LNCAP (cell line): ENCODE measurements around the gene SLC16A11.

ENCODE experiments used
- TF ChIP-seq, protein P1 (sequence below): fragments of 450-650 bp; IDR thresholded peaks from 2 replicates; pipeline ENCODE4 v1.5.1; 2017; ENCODE audit warnings: mild to moderate bottlenecking

SLC16A11 gene

DNA sequence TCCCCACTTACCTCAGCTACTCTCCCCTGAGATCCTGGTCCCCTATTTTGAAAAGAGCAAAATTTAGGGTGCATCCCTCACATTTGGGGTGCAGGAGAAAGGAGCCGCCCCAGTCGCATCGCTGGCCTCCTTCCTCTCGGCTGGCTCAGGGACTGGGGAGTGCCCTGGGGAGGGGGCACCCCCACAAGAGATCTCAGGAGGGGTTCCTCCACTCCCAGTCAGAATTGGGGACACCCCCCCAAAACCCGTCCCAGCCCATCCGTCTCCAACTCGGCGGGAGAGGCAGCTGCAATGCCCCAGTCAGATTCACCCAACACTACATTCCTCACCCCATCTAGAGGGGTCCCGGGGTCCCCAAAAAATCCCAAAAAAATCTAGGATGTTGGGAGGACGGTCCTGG, 24.5 kb downstream of the SLC16A11 start:
- TF ChIP-seq, protein P1, sequence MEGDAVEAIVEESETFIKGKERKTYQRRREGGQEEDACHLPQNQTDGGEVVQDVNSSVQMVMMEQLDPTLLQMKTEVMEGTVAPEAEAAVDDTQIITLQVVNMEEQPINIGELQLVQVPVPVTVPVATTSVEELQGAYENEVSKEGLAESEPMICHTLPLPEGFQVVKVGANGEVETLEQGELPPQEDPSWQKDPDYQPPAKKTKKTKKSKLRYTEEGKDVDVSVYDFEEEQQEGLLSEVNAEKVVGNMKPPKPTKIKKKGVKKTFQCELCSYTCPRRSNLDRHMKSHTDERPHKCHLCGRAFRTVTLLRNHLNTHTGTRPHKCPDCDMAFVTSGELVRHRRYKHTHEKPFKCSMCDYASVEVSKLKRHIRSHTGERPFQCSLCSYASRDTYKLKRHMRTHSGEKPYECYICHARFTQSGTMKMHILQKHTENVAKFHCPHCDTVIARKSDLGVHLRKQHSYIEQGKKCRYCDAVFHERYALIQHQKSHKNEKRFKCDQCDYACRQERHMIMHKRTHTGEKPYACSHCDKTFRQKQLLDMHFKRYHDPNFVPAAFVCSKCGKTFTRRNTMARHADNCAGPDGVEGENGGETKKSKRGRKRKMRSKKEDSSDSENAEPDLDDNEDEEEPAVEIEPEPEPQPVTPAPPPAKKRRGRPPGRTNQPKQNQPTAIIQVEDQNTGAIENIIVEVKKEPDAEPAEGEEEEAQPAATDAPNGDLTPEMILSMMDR, result no peak

DNA sequence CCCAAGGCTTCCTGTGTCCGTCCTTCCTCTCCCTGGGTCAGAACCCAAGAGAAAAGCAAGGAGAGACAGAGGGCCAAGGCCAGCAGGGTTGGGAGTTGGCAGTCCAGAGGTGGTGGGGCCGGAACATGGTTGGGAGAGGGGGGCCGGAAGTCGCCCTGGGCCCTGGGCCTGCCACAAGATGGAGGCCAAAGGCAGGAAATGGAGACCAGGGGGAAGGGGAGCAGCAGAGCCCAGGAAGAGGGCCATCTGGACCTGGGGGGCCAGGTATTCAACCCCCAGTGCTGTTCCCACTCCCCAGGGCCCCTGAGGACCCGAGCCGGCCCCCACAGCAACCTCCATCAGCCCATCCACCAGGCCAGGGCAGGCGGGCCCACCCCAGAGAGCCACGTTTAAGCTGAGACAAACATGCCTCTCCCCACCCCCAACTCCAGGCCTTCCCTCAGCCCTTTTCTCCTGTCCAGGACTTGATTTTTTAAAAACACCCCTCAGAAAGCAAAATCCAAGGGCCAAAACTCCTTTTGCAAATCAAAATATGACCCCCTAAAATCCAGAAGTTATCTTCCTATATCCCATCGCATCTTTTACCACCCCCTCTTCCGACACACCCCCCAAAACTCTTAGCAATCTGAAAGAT, 25.4 kb downstream of the SLC16A11 start:
- TF ChIP-seq, protein P1, result no peak

DNA sequence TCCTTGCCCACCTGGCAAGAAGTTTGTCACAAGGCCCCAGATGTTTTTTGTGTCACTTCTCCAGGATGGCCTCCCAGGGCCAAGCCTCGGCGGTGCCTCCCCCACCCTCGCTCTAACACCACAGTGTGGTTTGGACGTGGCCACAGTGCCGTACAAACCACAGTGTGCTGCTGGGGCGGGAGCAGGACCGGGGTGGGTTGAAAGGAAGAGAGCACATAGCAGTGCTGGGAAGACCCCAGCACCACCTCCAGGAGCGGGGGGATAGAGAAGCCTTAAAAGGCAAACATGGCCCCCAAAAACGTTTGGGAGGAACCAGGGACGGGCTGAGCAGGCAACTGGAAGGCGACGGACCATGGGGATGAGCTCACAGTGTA, 26.1 kb downstream of the SLC16A11 start:
- TF ChIP-seq, protein P1, result no peak

DNA sequence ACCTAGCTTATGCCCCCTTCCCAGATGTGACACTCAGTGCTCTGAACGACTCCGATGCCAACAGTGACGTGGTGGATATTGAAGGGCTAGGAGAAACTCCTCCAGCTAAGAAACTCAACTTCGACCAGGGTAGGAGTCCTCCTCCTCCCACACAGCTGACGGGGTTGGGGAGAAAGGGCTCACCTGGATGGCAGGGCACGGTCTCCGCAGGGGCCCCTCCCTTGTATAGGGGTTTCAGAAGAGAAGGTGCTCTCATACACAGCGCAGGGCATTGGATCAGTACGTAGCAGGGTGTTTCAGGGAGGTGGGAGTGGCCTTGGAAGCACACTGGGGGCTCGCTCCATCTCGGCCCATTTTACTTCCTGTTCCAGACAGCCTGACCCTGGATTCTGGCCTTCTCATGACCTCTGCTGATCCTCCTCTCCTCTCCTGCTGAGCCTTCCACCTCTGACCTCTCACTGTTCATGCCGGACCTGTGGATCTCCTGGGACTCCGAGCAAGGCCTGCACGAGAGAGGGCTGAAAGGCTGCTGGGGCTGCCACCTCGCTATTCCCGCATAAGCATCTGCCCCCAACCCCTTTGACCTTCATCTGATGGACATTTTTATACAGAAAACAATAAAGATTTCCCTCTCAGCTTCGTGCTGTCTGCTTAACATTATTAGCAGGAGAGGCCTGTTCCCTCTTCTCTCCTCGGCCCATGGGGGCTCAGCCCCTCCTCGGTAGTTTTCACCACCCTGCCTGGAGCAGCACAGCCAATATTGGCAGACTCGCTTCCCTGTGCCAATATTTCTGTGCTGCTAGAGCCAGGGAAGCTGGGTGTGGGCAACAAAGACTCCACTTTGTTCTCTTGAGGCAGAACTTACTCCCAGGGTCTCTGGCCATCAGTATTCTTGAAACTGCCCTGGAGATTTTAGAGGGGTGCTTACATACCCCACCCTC, 26.7 kb downstream of the SLC16A11 start:
- TF ChIP-seq, protein P1, result no peak

DNA sequence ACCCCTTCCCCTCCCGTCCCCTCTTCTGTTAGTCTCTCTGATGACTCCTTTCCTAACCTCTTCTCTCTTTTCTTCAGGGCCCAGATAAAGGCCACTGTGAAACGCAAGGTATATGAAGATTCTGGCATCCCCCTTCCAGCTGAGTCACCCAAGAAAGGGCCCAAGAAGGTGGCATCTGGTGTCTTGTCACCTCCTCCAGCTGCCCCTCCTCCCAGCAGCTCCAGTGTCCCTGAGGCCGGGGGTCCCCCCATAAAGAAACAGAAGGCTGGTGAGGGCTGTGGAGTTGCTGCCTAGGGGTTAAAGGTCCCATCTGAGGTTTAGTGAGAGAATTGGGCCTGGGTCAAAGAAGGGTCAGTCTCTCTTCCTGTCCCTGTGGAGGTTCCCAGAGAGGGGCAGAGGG, 27.5 kb downstream of the SLC16A11 start:
- TF ChIP-seq, protein P1, result no peak

DNA sequence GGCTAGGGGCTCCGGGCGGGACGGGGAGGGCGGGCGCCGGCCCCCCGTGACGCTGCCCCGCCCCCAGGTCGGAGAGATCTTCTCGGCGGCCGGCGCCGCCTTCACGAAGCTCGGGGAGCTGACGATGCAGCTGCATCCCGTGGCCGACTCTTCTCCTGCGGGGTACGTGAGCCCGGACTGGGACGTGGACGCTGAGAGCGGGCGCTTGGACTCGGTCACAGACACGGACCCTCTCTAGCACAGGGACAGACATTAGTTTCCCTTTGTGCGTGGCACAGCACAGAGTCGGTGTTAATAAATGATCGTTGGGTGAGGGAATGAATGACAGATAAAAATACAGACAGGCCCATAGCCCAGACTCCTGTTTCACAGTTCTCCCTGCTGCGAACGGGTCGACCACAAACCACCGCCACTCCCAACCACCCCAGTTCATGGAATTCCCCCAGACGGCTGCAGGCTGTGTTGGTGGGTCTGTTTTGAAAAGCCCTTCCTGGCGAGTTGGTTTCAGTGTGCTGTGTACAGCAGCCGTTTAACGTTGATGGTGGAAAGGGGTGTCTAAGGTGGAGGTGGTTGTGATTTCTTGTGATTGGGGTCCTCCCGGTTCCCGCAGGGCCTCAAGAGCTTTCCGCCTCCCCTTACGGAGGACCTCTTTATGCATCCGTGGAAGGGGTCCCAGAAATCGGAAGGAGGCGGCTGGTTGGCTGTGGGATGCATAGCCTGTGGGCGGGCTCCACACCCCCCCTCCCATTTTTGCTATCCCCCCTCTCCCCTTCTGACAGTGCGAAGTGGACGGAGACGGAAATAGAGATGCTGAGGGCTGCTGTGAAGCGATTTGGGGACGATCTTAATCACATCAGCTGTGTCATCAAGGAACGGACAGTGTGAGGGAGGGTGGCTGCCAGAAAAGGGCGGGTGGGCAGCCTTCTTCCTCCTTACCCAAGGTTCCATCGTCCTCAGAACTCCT, 28.6 kb downstream of the SLC16A11 start:
- TF ChIP-seq, protein P1, result no peak
